HCT116 (cell line): Measurements from ENCODE around the gene LRP1B. TPM values are rescaled to one million over a fixed set of nuclear protein-coding genes. Genes with fewer than 3 reads are reported as not detected.

ENCODE experiments used
- ATAC-seq: fragments of 200-7000 bp; cut with Tn5 transposase; 2 replicates; pipeline ENCODE4 v1.9.1; 2020; ENCODE audit warnings: mild to moderate bottlenecking, moderate library complexity
- BruUV-seq: library from RNA; stranded (reverse); fragments of 400-500 nt; replicated peaks from 2 replicates; lab custom pipeline; 2021; lab: Mats Ljungman, UMichigan
- CTCF ChIA-PET: fragments of 300-600 bp; sonication (Branson Sonifier 250); formaldehyde crosslinking; loops from one replicate; lab custom pipeline; 2021; ENCODE audit warnings: antibody characterized with exemption; lab: Charles Lee
- POLR2A ChIA-PET: fragments of 300-600, 350-600 bp; sonication (Branson Sonifier 250); formaldehyde crosslinking; loops from one replicate; lab custom pipeline; 2021; ENCODE audit warnings: antibody characterized with exemption; lab: Charles Lee
- RAD21 ChIA-PET, 2 experiments: fragments of 300-600 bp; sonication (Branson Sonifier 250); formaldehyde crosslinking; loops; one replicate each; lab custom pipeline; 2023; ENCODE audit warnings: low total read pairs in 2 of 2; ENCODE audit not compliant: uncharacterized antibody in 2 of 2, unreplicated experiment in 2 of 2, low non-redundant PET in 1 of 2; lab: Charles Lee
- DNase-seq: peaks from one replicate; pipeline ENCODE4 v3.0.0-alpha.2; 2010; ENCODE audit warnings: low read depth, low spot score
- H2AFZ ChIP-seq: fragments of 200-600 bp; shearing (Covaris generic), sonication (generic); 2 replicates; pipeline ENCODE4 v1.6.1; 2017; ENCODE audit warnings: low read depth, mixed run types, mixed read lengths, antibody characterized with exemption, low read length; ENCODE audit not compliant: poor library complexity, severe bottlenecking
- H3K27ac ChIP-seq: 2 replicates; pipeline ENCODE4 v1.5.1; 2012; ENCODE audit warnings: low read depth, low read length
- H3K27me3 ChIP-seq: fragments of 200-600 bp; sonication (generic); 2 replicates; pipeline ENCODE4 v1.6.1; 2016; ENCODE audit warnings: mixed run types, low read length, mixed read lengths; ENCODE audit not compliant: insufficient read depth
- H3K36me3 ChIP-seq, 2 experiments: fragments of 200-500 bp in 1 of 2; fragments of 200-600 bp in 1 of 2; sonication (Bioruptor generic) in 1 of 2; sonication (generic) in 1 of 2; 2 replicates each; pipeline versions ENCODE4 v1.5.1 to v1.6.1; 2014 to 2016; ENCODE audit warnings: low read length in 2 of 2, inconsistent platforms in 1 of 2, mixed read lengths in 1 of 2, mixed run types in 1 of 2; ENCODE audit not compliant: insufficient read depth in 2 of 2, control insufficient read depth in 1 of 2
- H3K4me1 ChIP-seq, 2 experiments: fragments of 200-600 bp in 1 of 2; sonication (generic) in 1 of 2; 2 replicates each; pipeline versions ENCODE4 v1.5.1 to v1.6.1; 2012 to 2017; ENCODE audit warnings: low read length in 2 of 2, inconsistent platforms in 1 of 2, mild to moderate bottlenecking in 1 of 2, mixed read lengths in 1 of 2, mixed run types in 1 of 2, moderate library complexity in 1 of 2; ENCODE audit not compliant: insufficient read depth in 2 of 2, control insufficient read depth in 1 of 2
- H3K4me2 ChIP-seq: fragments of 200-600 bp; sonication (generic); 2 replicates; pipeline ENCODE4 v1.6.1; 2017; ENCODE audit warnings: mixed run types, low read length, mixed read lengths
- H3K4me3 ChIP-seq, 2 experiments: fragments of 200-600 bp in 1 of 2; sonication (generic) in 1 of 2; replicated peaks in 1 of 2; 2 replicates each; pipeline ENCODE4 v1.5.1; 2011 to 2016; ENCODE audit warnings: low read length in 2 of 2, control low read depth in 1 of 2, low read depth in 1 of 2, mild to moderate bottlenecking in 1 of 2, mixed read lengths in 1 of 2, mixed run types in 1 of 2
- H3K79me2 ChIP-seq: fragments of 200-600 bp; sonication (generic); 2 replicates; pipeline ENCODE4 v1.6.1; 2017; ENCODE audit warnings: mild to moderate bottlenecking, mixed run types, low read length, moderate library complexity, mixed read lengths; ENCODE audit not compliant: insufficient read depth
- H3K9ac ChIP-seq: fragments of 200-600 bp; sonication (generic); 2 replicates; pipeline ENCODE4 v1.6.1; 2016; ENCODE audit warnings: low read length, mixed read lengths
- H3K9me2 ChIP-seq: fragments of 200-600 bp; sonication (generic), shearing (Covaris generic); 2 replicates; pipeline ENCODE4 v1.6.1; 2017; ENCODE audit warnings: mixed run types, mild to moderate bottlenecking, moderate library complexity; ENCODE audit not compliant: insufficient read depth
- H3K9me3 ChIP-seq, 2 experiments: fragments of 200-500 bp in 1 of 2; fragments of 200-600 bp in 1 of 2; sonication (Bioruptor generic) in 1 of 2; sonication (generic) in 1 of 2; 2 replicates each; pipeline ENCODE4 v1.6.1; 2014 to 2017; ENCODE audit warnings: low read length in 2 of 2, mixed read lengths in 2 of 2, inconsistent platforms in 1 of 2, low read depth in 1 of 2, mild to moderate bottlenecking in 1 of 2, mixed run types in 1 of 2, moderate library complexity in 1 of 2; ENCODE audit not compliant: control insufficient read depth in 1 of 2, insufficient read depth in 1 of 2
- H4K20me1 ChIP-seq: fragments of 200-600 bp; sonication (generic), shearing (Covaris generic); 2 replicates; pipeline ENCODE4 v1.6.1; 2017; ENCODE audit warnings: mixed run types, mild to moderate bottlenecking, moderate library complexity; ENCODE audit not compliant: insufficient read depth
- CBX3 ChIP-seq: IDR thresholded peaks from 2 replicates; pipeline ENCODE4 v1.6.1; 2012; ENCODE audit warnings: low read depth
- CEBPB ChIP-seq: IDR thresholded peaks from 2 replicates; pipeline ENCODE4 v1.6.1; 2012; ENCODE audit warnings: low read depth
- EZH2 ChIP-seq: fragments of 200-600 bp; sonication (generic); IDR thresholded peaks from 2 replicates; pipeline ENCODE4 v1.6.1; 2017; ENCODE audit warnings: antibody characterized with exemption, mixed run types
- EZH2phosphoT487 ChIP-seq: fragments of 200-600 bp; IDR thresholded peaks from 2 replicates; pipeline ENCODE4 v1.6.1; 2018; ENCODE audit warnings: antibody characterized with exemption, borderline replicate concordance
- FOSL1 ChIP-seq: IDR thresholded peaks from 2 replicates; pipeline ENCODE4 v1.6.1; 2012; ENCODE audit warnings: low read depth
- POLR2A ChIP-seq: IDR thresholded peaks from 2 replicates; pipeline ENCODE4 v1.7.0; 2011; ENCODE audit warnings: borderline replicate concordance; ENCODE audit not compliant: insufficient read depth, insufficient read length; ENCODE audit errors: extremely low read depth
- POLR2AphosphoS5 ChIP-seq: IDR thresholded peaks from 2 replicates; pipeline ENCODE4 v1.6.1; 2011; ENCODE audit warnings: mild to moderate bottlenecking, low read depth, low read length, moderate library complexity
- SIN3A ChIP-seq: IDR thresholded peaks from 2 replicates; pipeline ENCODE4 v1.6.1; 2012; ENCODE audit warnings: low read depth
- SP1 ChIP-seq: IDR thresholded peaks from 2 replicates; pipeline ENCODE4 v1.6.1; 2012; ENCODE audit warnings: low read depth
- SRF ChIP-seq: IDR thresholded peaks from 2 replicates; pipeline ENCODE4 v1.6.1; 2012; ENCODE audit warnings: low read depth
- TCF7L2 ChIP-seq: IDR thresholded peaks from 2 replicates; pipeline ENCODE4 v1.7.0; 2011; ENCODE audit warnings: borderline replicate concordance, inconsistent platforms; ENCODE audit not compliant: insufficient read depth, insufficient read length; ENCODE audit errors: extremely low read depth
- intact Hi-C: fragments of 100-400 bp; cut with micrococcal nuclease; formaldehyde crosslinking; loops from 2 replicates; pipeline ENCODE4 v1.10.0; 2022
- total RNA-seq: library from RNA; stranded (reverse); gene quantifications from one replicate; pipeline ENCODE4 v1.2.1, GENCODE V29; 2021; ENCODE audit not compliant: unreplicated experiment
- TF ChIP-seq, protein P1 (sequence below), 3 experiments: fragments of 200-600 bp in 1 of 3; sonication (generic) in 1 of 3; IDR thresholded peaks in 2 of 3; conservative IDR thresholded peaks in 1 of 3; 2 replicates each; pipeline ENCODE4 v1.5.1; 2012 to 2017; ENCODE audit warnings: low read depth in 2 of 3, low read length in 2 of 3, antibody characterized with exemption in 1 of 3, borderline replicate concordance in 1 of 3, control low read depth in 1 of 3, mild to moderate bottlenecking in 1 of 3, mixed read lengths in 1 of 3, mixed run types in 1 of 3, moderate library complexity in 1 of 3; ENCODE audit not compliant: insufficient read depth in 1 of 3
- TF ChIP-seq, protein P2 (sequence below): IDR thresholded peaks from 2 replicates; pipeline ENCODE4 v1.6.1; 2012; ENCODE audit warnings: low read depth
- TF ChIP-seq, protein P3 (sequence below): IDR thresholded peaks from 2 replicates; pipeline ENCODE4 v1.6.1; 2012

LRP1B gene
- total RNA-seq, 1 experiment from 2014 or later = 0.34 TPM

DNA sequence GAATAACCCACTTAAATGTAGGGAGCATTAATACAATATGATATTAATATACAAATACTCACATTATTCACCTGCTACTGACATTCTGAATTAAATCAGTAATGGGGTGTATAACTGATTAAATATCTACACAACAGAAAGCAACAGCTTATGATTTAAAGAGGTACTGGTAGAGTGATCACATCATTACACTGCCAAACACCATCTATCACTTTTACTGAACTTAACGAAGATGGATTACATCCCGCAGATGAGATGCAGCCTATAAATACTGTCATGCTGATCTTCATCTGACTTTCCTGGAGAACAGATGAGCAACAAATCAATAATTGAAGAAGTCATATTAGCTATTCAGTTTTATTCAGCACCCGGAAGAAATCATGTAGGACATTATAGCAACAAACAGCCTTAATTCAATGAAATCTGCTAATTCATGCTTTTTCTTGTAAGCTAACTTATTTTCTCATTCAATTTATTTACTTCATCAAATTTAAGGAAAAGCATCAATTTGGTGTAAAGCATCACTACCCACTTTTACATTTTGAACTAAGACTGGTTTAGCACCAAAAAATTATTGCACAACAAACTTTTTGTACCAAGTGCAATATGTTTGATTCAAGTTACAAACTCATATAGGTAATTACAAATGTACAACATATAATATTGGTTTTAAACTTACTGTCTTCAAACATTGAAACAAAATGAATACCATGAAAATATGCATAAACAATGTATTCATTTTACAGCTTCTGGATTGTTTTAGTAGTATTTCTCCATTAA is 1509.0 kb downstream of the LRP1B start:
- no peak overlapping the region for H3K27ac ChIP-seq
- H3K27me3 ChIP-seq = no peaks in the 10 kb centered on the region
- no peaks in the 10 kb centered on the region for H3K9me3 ChIP-seq
- no peaks in the 10 kb centered on the region for H3K36me3 ChIP-seq
- CTCF ChIA-PET = interaction anchor here (0.7 kb wide), 1 partner anchor 9 kb away, joined by 4 read pairs; no protein-coding TSS in a partner anchor
- ATAC-seq (no peak), DNase-seq (no peak)
- POLR2A ChIA-PET = no interaction called here
- no peaks in the 10 kb centered on the region for H3K4me1 ChIP-seq
- H3K9me2 ChIP-seq = no peaks in the 10 kb centered on the region
- no peak overlapping the region for H3K4me2 ChIP-seq
- H3K79me2 ChIP-seq = no peaks in the 10 kb centered on the region
- TF ChIP-seq EZH2 (no peak), SRF (no peak), CEBPB (no peak)
- TF ChIP-seq, protein P1, sequence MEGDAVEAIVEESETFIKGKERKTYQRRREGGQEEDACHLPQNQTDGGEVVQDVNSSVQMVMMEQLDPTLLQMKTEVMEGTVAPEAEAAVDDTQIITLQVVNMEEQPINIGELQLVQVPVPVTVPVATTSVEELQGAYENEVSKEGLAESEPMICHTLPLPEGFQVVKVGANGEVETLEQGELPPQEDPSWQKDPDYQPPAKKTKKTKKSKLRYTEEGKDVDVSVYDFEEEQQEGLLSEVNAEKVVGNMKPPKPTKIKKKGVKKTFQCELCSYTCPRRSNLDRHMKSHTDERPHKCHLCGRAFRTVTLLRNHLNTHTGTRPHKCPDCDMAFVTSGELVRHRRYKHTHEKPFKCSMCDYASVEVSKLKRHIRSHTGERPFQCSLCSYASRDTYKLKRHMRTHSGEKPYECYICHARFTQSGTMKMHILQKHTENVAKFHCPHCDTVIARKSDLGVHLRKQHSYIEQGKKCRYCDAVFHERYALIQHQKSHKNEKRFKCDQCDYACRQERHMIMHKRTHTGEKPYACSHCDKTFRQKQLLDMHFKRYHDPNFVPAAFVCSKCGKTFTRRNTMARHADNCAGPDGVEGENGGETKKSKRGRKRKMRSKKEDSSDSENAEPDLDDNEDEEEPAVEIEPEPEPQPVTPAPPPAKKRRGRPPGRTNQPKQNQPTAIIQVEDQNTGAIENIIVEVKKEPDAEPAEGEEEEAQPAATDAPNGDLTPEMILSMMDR (IDR thresholded peaks at IDR 0.05 in 2 of 3, conservative IDR thresholded peaks at IDR 0.05 in 1 of 3; ENCODE audit: borderline replicate concordance in 1 of 3, insufficient read depth in 1 of 3, low read depth in 2 of 3, low read length in 2 of 3) = no peak
- TF ChIP-seq, all 23 proteins: peak for 0
- RAD21 ChIA-PET = no interaction called here
- H4K20me1 ChIP-seq = no peaks in the 10 kb centered on the region
- H3K4me3 ChIP-seq = no peak overlapping the region
- H2AFZ ChIP-seq = no peak overlapping the region
- no peak overlapping the region for H3K9ac ChIP-seq
- intact Hi-C loops = no loop called here
- no TSS peak for BruUV-seq

DNA sequence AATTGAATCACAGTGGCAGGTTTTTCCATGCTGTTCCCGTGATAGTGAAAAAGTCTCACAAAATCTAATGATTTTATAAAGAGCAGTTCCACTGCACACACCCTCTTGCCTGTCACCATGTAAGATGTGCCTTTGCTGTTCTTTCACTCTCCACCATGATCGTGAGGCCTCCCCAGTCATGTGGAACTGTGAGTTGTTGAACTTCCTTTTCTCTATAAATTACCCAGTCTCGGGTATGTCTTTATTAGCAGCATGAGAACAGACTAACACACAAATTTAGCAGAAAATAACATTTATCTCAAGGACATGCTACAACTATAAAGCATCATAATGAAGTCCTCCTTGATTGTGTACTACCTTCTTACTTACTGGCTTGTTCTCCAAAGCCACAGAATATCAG is 1526.0 kb downstream of the LRP1B start:
- Histone ChIP-seq H3K27me3 (no peaks in the 10 kb centered on the region), H3K27ac (no peak overlapping the region), H4K20me1 (no peaks in the 10 kb centered on the region), H3K4me2 (no peak overlapping the region), H3K4me1 (no peaks in the 10 kb centered on the region), H3K9ac (no peak overlapping the region), H3K79me2 (no peaks in the 10 kb centered on the region), H2AFZ (no peak overlapping the region), H3K9me2 (no peaks in the 10 kb centered on the region), H3K4me3 (no peak overlapping the region), H3K36me3 (no peaks in the 10 kb centered on the region), H3K9me3 (no peaks in the 10 kb centered on the region)
- ATAC-seq (no peak), DNase-seq (no peak)
- intact Hi-C loops = no loop called here
- ChIA-PET RAD21 (no interaction called here), CTCF (no interaction called here), POLR2A (no interaction called here)
- no TSS peak for BruUV-seq
- no peak for TF ChIP-seq EZH2
- TF ChIP-seq, protein P2, sequence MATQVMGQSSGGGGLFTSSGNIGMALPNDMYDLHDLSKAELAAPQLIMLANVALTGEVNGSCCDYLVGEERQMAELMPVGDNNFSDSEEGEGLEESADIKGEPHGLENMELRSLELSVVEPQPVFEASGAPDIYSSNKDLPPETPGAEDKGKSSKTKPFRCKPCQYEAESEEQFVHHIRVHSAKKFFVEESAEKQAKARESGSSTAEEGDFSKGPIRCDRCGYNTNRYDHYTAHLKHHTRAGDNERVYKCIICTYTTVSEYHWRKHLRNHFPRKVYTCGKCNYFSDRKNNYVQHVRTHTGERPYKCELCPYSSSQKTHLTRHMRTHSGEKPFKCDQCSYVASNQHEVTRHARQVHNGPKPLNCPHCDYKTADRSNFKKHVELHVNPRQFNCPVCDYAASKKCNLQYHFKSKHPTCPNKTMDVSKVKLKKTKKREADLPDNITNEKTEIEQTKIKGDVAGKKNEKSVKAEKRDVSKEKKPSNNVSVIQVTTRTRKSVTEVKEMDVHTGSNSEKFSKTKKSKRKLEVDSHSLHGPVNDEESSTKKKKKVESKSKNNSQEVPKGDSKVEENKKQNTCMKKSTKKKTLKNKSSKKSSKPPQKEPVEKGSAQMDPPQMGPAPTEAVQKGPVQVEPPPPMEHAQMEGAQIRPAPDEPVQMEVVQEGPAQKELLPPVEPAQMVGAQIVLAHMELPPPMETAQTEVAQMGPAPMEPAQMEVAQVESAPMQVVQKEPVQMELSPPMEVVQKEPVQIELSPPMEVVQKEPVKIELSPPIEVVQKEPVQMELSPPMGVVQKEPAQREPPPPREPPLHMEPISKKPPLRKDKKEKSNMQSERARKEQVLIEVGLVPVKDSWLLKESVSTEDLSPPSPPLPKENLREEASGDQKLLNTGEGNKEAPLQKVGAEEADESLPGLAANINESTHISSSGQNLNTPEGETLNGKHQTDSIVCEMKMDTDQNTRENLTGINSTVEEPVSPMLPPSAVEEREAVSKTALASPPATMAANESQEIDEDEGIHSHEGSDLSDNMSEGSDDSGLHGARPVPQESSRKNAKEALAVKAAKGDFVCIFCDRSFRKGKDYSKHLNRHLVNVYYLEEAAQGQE = no peak
- no peak for TF ChIP-seq SRF
- no peak for TF ChIP-seq EZH2phosphoT487
- TF ChIP-seq CEBPB = no peak
- TF ChIP-seq SP1 = no peak
- TF ChIP-seq POLR2AphosphoS5 = no peak
- TF ChIP-seq POLR2A = no peak
- no peak for TF ChIP-seq CBX3
- no peak for TF ChIP-seq FOSL1
- no peak for TF ChIP-seq SIN3A
- no peak for TF ChIP-seq TCF7L2
- TF ChIP-seq, protein P3, sequence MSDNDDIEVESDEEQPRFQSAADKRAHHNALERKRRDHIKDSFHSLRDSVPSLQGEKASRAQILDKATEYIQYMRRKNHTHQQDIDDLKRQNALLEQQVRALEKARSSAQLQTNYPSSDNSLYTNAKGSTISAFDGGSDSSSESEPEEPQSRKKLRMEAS = no peak
